SK-N-SH (cell line): ENCODE results near the gene ADD3. TPM values are rescaled to one million over a fixed set of nuclear protein-coding genes. Genes with fewer than 3 reads are reported as not detected.

ENCODE experiments used
- CTCF ChIA-PET: fragments of 300-600, 350-600 bp; formaldehyde crosslinking; extraction: SDS; loops from one replicate; lab custom pipeline; 2021; lab: Yijun Ruan, JAX
- POLR2A ChIA-PET: fragments of 350-600 bp; sonication (Branson Sonifier 250); formaldehyde crosslinking; extraction: SDS; loops from one replicate; lab custom pipeline; 2020; ENCODE audit warnings: antibody characterized with exemption, inconsistent platforms; lab: Yijun Ruan, JAX
- DNase-seq: peaks from one replicate; pipeline ENCODE4 v3.0.0; 2012
- H2AFZ ChIP-seq: fragments of 200-600 bp; sonication (generic); 2 replicates; pipeline ENCODE4 v1.8.1; 2016; ENCODE audit warnings: antibody characterized with exemption, mild to moderate bottlenecking, low read depth
- H3F3A ChIP-seq: fragments of 200-600 bp; sonication (generic); replicated peaks from 2 replicates; pipeline ENCODE3; 2016; ENCODE audit warnings: antibody characterized with exemption, mild to moderate bottlenecking; ENCODE audit not compliant: insufficient read depth
- H3K27ac ChIP-seq, 2 experiments: fragments of 200-500 bp in 1 of 2; fragments of 200-600 bp in 1 of 2; sonication (Bioruptor generic) in 1 of 2; sonication (generic), shearing (Covaris generic) in 1 of 2; 2 replicates each; pipeline versions ENCODE4 v1.5.1 to v1.6.1; 2014 to 2016; ENCODE audit warnings: low read depth in 2 of 2, inconsistent platforms in 1 of 2, low read length in 1 of 2, mild to moderate bottlenecking in 1 of 2, mixed read lengths in 1 of 2
- H3K27me3 ChIP-seq: fragments of 200-600 bp; sonication (generic), shearing (Covaris generic); 2 replicates; pipeline ENCODE4 v1.6.1; 2016; ENCODE audit warnings: mixed run types; ENCODE audit not compliant: insufficient read depth
- H3K36me3 ChIP-seq, 2 experiments: fragments of 200-500 bp in 1 of 2; fragments of 200-600 bp in 1 of 2; sonication (Bioruptor generic) in 1 of 2; sonication (generic) in 1 of 2; replicated peaks in 1 of 2; 2 replicates each; pipeline versions ENCODE3 to v1.5.1; 2014 to 2016; ENCODE audit warnings: low read length in 1 of 2, mild to moderate bottlenecking in 1 of 2; ENCODE audit not compliant: insufficient read depth in 2 of 2, control insufficient read depth in 1 of 2
- H3K4me1 ChIP-seq, 2 experiments: fragments of 200-500 bp in 1 of 2; fragments of 200-600 bp in 1 of 2; sonication (Bioruptor generic) in 1 of 2; sonication (generic), shearing (Covaris generic) in 1 of 2; 2 replicates each; pipeline versions ENCODE4 v1.5.1 to v1.6.1; 2014 to 2016; ENCODE audit warnings: low read depth in 1 of 2, low read length in 1 of 2, mixed run types in 1 of 2; ENCODE audit not compliant: insufficient read depth in 2 of 2, control insufficient read depth in 1 of 2
- H3K4me2 ChIP-seq: fragments of 200-600 bp; sonication (generic), shearing (Covaris generic); 2 replicates; pipeline ENCODE4 v1.6.1; 2017; ENCODE audit warnings: mixed run types
- H3K4me3 ChIP-seq, 2 experiments: fragments of 200-500 bp in 1 of 2; fragments of 200-600 bp in 1 of 2; sonication (Bioruptor generic) in 1 of 2; sonication (generic), shearing (Covaris generic) in 1 of 2; 2 replicates each; pipeline versions ENCODE4 v1.5.1 to v1.8.1; 2014 to 2016; ENCODE audit warnings: low read depth in 2 of 2, inconsistent platforms in 1 of 2, low read length in 1 of 2, mild to moderate bottlenecking in 1 of 2, mixed read lengths in 1 of 2, moderate library complexity in 1 of 2
- H3K79me2 ChIP-seq: fragments of 200-600 bp; sonication (generic); 2 replicates; pipeline ENCODE4 v1.8.1; 2017; ENCODE audit warnings: mild to moderate bottlenecking; ENCODE audit not compliant: insufficient read depth
- H3K9ac ChIP-seq: fragments of 200-600 bp; sonication (generic); 2 replicates; pipeline ENCODE4 v1.6.1; 2017; ENCODE audit warnings: mixed run types
- H3K9me2 ChIP-seq: fragments of 200-600 bp; sonication (generic); 2 replicates; pipeline ENCODE4 v1.6.1; 2017; ENCODE audit warnings: mixed run types
- H3K9me3 ChIP-seq: fragments of 200-600 bp; sonication (generic); 2 replicates; pipeline ENCODE4 v1.6.1; 2017; ENCODE audit warnings: mixed run types, mild to moderate bottlenecking, moderate library complexity
- H4K20me1 ChIP-seq: fragments of 200-600 bp; sonication (generic); 2 replicates; pipeline ENCODE4 v1.6.1; 2017; ENCODE audit warnings: mild to moderate bottlenecking, mixed run types; ENCODE audit not compliant: insufficient read depth
- CHD2 ChIP-seq: fragments of 150-350 bp; IDR thresholded peaks from 2 replicates; pipeline ENCODE4 v1.6.1; 2018; ENCODE audit warnings: low read length; ENCODE audit not compliant: partially characterized antibody
- EP300 ChIP-seq, 2 experiments: IDR thresholded peaks; 2 replicates each; pipeline versions ENCODE4 v1.4.0 to v1.6.1; 2012; ENCODE audit warnings: borderline replicate concordance in 1 of 2, low read depth in 1 of 2, low read length in 1 of 2
- FOSL2 ChIP-seq: IDR thresholded peaks from 2 replicates; pipeline ENCODE4 v1.4.0; 2012; ENCODE audit warnings: low read depth, mild to moderate bottlenecking, moderate library complexity, borderline replicate concordance
- FOXM1 ChIP-seq: IDR thresholded peaks from 2 replicates; pipeline ENCODE4 v1.4.0; 2012; ENCODE audit warnings: low read depth, mild to moderate bottlenecking
- GABPA ChIP-seq: IDR thresholded peaks from 2 replicates; pipeline ENCODE4 v1.4.0; 2012; ENCODE audit warnings: low read depth, mild to moderate bottlenecking
- GATA2 ChIP-seq: sonication (generic); formaldehyde crosslinking; IDR thresholded peaks from 2 replicates; pipeline ENCODE4 v1.5.0; 2020; ENCODE audit warnings: mild to moderate bottlenecking, missing genetic modification reagents
- MEF2A ChIP-seq: IDR thresholded peaks from 2 replicates; pipeline ENCODE4 v1.4.0; 2012; ENCODE audit warnings: low read depth, borderline replicate concordance
- MXI1 ChIP-seq: IDR thresholded peaks from 2 replicates; pipeline ENCODE4 v1.6.1; 2012; ENCODE audit warnings: mild to moderate bottlenecking, low read depth, low read length, improper control_type of control experiment
- RAD21 ChIP-seq: IDR thresholded peaks from 2 replicates; pipeline ENCODE4 v1.6.1; 2012; ENCODE audit warnings: mild to moderate bottlenecking, low read length
- RFX5 ChIP-seq: IDR thresholded peaks from 2 replicates; pipeline ENCODE4 v1.6.1; 2012; ENCODE audit warnings: mild to moderate bottlenecking, improper control_type of control experiment, low read length
- SIN3A ChIP-seq: IDR thresholded peaks from 2 replicates; pipeline ENCODE4 v1.6.1; 2012; ENCODE audit warnings: low read depth, mild to moderate bottlenecking, low read length, moderate library complexity, borderline replicate concordance
- TAF1 ChIP-seq: IDR thresholded peaks from 2 replicates; pipeline ENCODE4 v1.6.1; 2012; ENCODE audit warnings: low read depth, mild to moderate bottlenecking, low read length, moderate library complexity, borderline replicate concordance
- YY1 ChIP-seq: IDR thresholded peaks from 2 replicates; pipeline ENCODE4 v1.4.0; 2012; ENCODE audit warnings: low read depth, mild to moderate bottlenecking
- WGBS: methylation state at CpG from one replicate; pipeline ENCODE4 v1.1.6; 2017; ENCODE audit warnings: low lambda C conversion rate; 5-methylcytosine and 5-hydroxymethylcytosine counted together
- polyA plus RNA-seq, 3 experiments: library from polyadenylated mRNA; depleted of rRNA; stranded (reverse); fragments of >200 nt; gene quantifications; 2 replicates each; pipeline ENCODE4 v1.2.3, GENCODE V29; 2012
- TF ChIP-seq, protein P1 (sequence below): IDR thresholded peaks from 2 replicates; pipeline ENCODE4 v1.6.1; 2012; ENCODE audit warnings: mild to moderate bottlenecking, low read depth, low read length, moderate library complexity
- TF ChIP-seq, protein P2 (sequence below): fragments of 150-350 bp; IDR thresholded peaks from 2 replicates; pipeline ENCODE4 v1.6.1; 2017; ENCODE audit warnings: antibody characterized with exemption, low read length, low read depth, borderline replicate concordance
- TF ChIP-seq, protein P3 (sequence below): fragments of 200-600 bp; sonication (generic); IDR thresholded peaks from 2 replicates; pipeline ENCODE4 v1.6.1; 2017; ENCODE audit warnings: antibody characterized with exemption, mild to moderate bottlenecking, moderate library complexity

ADD3 gene
- polyA plus RNA-seq, 1 of the 3 experiments (the other 2 are of a cell fraction): 27.6 TPM

DNA sequence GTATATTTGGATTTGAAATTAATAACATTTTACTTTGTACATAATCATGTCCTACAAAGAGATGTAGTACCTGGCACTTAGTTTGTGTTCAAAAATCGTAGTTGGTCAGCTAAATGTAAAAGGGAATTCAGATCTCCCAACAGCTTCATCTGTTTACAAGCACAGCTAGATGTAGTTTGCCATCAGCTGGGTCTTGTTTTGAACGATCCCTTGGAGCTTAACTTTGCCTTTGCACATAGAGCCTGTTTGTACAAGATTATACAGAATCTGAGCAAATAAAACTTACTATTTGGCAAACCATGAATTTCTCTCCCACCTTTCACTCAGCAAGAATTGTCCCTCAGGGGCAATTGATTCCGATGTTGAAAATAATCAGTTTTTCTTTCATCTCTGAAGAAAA, 36.1 kb upstream of the ADD3 start:
- H3K79me2 ChIP-seq: no peaks in the 10 kb centered on the region
- no peak for TF ChIP-seq GABPA
- TF ChIP-seq RAD21: no peak
- TF ChIP-seq, all 33 proteins: peak for 0
- no peaks in the 10 kb centered on the region for H3K9me3 ChIP-seq
- 89% methylated on average over 3 of the region's 3 CpGs for WGBS
- POLR2A ChIA-PET: no interaction called here
- H3K9ac ChIP-seq: no peak overlapping the region
- peak overlapping the region in 1 of 2 experiments; percentile 81; a peak in 1 of 4 replicates for H3K27ac ChIP-seq
- H3F3A ChIP-seq: peaks cover 30% of the 10 kb centered on the region
- H3K4me1 ChIP-seq: peaks cover 23 to 65% of the 10 kb centered on the region in 2 experiments
- CTCF ChIA-PET: interaction anchor here (1.3 kb wide), 1 partner anchor 87 kb away, joined by 5 read pairs; no protein-coding TSS in a partner anchor
- H3K9me2 ChIP-seq: no peaks in the 10 kb centered on the region
- no peak overlapping the region for H3K4me3 ChIP-seq
- H2AFZ ChIP-seq: no peak overlapping the region
- DNase-seq: no peak
- H3K36me3 ChIP-seq: no peaks in the 10 kb centered on the region
- H4K20me1 ChIP-seq: no peaks in the 10 kb centered on the region
- no peak overlapping the region for H3K4me2 ChIP-seq
- H3K27me3 ChIP-seq: no peaks in the 10 kb centered on the region

DNA sequence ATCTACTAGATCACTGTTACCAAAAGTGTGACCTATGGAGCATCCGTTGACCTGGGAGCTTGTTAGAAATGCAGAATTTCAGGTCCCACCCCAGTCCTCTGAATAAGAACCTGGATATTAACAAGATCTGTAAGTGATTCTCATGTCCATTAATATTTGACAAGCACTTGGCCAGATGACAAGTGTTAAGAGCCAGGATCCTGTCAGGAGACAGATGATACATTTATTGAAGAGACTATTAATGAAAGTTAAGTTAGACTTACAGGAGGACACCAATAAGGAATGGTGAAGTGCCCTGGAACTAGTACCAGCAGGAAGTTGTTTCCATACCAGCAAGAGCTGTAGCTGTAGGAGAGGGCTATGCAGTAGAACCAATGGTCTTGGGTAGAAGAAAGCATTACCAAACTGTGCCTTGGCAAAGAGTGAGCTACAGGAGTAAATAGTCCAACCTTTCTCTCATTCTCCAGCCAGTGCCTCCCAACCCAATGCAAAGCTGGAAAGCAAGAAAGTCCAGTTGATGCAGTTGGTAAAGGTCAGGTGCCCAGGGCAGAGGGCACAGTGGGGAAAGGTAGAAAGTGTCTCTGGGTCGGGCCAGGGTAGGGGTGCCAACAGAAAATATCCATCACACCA, 35.3 kb upstream of the ADD3 start:
- no peak for DNase-seq
- Histone ChIP-seq H3K9me2 (no peaks in the 10 kb centered on the region), H2AFZ (no peak overlapping the region), H3K4me1 (peaks cover 18 to 70% of the 10 kb centered on the region in 2 experiments), H3K27ac (peak overlapping the region in 1 of 2 experiments; percentile 81; a peak in 2 of 4 replicates), H3K9me3 (no peaks in the 10 kb centered on the region), H3K4me3 (no peak overlapping the region), H3K4me2 (no peak overlapping the region), H3K36me3 (no peaks in the 10 kb centered on the region)
- POLR2A ChIA-PET: no interaction called here
- no peak for TF ChIP-seq GATA2 (CRISPR knock-in tag)
- TF ChIP-seq, protein P1, sequence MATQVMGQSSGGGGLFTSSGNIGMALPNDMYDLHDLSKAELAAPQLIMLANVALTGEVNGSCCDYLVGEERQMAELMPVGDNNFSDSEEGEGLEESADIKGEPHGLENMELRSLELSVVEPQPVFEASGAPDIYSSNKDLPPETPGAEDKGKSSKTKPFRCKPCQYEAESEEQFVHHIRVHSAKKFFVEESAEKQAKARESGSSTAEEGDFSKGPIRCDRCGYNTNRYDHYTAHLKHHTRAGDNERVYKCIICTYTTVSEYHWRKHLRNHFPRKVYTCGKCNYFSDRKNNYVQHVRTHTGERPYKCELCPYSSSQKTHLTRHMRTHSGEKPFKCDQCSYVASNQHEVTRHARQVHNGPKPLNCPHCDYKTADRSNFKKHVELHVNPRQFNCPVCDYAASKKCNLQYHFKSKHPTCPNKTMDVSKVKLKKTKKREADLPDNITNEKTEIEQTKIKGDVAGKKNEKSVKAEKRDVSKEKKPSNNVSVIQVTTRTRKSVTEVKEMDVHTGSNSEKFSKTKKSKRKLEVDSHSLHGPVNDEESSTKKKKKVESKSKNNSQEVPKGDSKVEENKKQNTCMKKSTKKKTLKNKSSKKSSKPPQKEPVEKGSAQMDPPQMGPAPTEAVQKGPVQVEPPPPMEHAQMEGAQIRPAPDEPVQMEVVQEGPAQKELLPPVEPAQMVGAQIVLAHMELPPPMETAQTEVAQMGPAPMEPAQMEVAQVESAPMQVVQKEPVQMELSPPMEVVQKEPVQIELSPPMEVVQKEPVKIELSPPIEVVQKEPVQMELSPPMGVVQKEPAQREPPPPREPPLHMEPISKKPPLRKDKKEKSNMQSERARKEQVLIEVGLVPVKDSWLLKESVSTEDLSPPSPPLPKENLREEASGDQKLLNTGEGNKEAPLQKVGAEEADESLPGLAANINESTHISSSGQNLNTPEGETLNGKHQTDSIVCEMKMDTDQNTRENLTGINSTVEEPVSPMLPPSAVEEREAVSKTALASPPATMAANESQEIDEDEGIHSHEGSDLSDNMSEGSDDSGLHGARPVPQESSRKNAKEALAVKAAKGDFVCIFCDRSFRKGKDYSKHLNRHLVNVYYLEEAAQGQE: no peak
- TF ChIP-seq MXI1: no peak
- no peak for TF ChIP-seq YY1
- TF ChIP-seq FOXM1: no peak
- no peak for TF ChIP-seq TAF1
- TF ChIP-seq EP300 (IDR thresholded peaks at IDR 0.05; ENCODE audit: borderline replicate concordance in 1 of 2, low read depth in 1 of 2, low read length in 1 of 2): no peak
- TF ChIP-seq, protein P2, sequence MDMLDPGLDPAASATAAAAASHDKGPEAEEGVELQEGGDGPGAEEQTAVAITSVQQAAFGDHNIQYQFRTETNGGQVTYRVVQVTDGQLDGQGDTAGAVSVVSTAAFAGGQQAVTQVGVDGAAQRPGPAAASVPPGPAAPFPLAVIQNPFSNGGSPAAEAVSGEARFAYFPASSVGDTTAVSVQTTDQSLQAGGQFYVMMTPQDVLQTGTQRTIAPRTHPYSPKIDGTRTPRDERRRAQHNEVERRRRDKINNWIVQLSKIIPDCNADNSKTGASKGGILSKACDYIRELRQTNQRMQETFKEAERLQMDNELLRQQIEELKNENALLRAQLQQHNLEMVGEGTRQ: no peak
- TF ChIP-seq MEF2A: no peak
- no peak for TF ChIP-seq RFX5
- TF ChIP-seq, protein P3, sequence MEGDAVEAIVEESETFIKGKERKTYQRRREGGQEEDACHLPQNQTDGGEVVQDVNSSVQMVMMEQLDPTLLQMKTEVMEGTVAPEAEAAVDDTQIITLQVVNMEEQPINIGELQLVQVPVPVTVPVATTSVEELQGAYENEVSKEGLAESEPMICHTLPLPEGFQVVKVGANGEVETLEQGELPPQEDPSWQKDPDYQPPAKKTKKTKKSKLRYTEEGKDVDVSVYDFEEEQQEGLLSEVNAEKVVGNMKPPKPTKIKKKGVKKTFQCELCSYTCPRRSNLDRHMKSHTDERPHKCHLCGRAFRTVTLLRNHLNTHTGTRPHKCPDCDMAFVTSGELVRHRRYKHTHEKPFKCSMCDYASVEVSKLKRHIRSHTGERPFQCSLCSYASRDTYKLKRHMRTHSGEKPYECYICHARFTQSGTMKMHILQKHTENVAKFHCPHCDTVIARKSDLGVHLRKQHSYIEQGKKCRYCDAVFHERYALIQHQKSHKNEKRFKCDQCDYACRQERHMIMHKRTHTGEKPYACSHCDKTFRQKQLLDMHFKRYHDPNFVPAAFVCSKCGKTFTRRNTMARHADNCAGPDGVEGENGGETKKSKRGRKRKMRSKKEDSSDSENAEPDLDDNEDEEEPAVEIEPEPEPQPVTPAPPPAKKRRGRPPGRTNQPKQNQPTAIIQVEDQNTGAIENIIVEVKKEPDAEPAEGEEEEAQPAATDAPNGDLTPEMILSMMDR: no peak
- TF ChIP-seq CHD2: no peak
- TF ChIP-seq FOSL2: no peak
- no peak for TF ChIP-seq SIN3A
- no peak for TF ChIP-seq GABPA
- TF ChIP-seq, all 33 proteins: peak for 0
- no peaks in the 10 kb centered on the region for H4K20me1 ChIP-seq
- WGBS: 92% methylated on average over 2 of the region's 2 CpGs
- CTCF ChIA-PET: interaction anchor here (0.6 to 2.3 kb wide), 2 partner anchors 16 to 62 kb away, joined by 4 to 8 read pairs; no protein-coding TSS in a partner anchor
- H3K9ac ChIP-seq: no peak overlapping the region
- H3F3A ChIP-seq: peaks cover 22% of the 10 kb centered on the region
- H3K79me2 ChIP-seq: no peaks in the 10 kb centered on the region
- H3K27me3 ChIP-seq: no peaks in the 10 kb centered on the region
